Measurements from ENCODE around the gene COPB1.

DNA sequence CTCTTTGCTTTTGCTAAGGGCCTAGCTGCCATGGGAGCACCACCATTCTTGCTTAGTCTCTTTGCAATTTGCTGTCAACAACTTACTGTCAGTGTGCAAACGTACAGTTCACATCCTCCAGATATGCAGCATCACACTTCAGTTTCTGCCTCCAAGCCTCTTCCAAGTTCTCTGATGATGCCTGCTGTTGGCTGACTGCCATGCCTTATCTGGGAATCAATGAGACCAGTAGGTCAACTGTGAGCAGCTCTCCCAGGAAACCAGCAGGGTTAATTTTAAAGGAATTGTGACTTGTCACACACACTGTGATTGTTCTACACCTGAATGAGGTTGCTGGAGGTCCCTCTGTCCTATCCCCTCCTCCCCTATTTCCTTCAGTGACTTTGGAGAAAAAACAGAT is 56.0 kb downstream of the COPB1 start:
- no peak for TF ChIP-seq EZH2phosphoT487 (IDR thresholded peaks at IDR 0.05; ENCODE audit: borderline replicate concordance, low read length)
- no peak for TF ChIP-seq CTCF (IDR thresholded peaks at IDR 0.05; ENCODE audit: low read depth, low read length, poor library complexity, severe bottlenecking)
